Inferior parietal cortex (tissue), 1 donor: ENCODE measurements around the gene ISL2.

Experiments
- DNase-seq: peaks from one replicate; pipeline ENCODE4 v3.0.0-alpha.2; 2016; ENCODE audit errors: extremely low spot score

ISL2 gene

DNA sequence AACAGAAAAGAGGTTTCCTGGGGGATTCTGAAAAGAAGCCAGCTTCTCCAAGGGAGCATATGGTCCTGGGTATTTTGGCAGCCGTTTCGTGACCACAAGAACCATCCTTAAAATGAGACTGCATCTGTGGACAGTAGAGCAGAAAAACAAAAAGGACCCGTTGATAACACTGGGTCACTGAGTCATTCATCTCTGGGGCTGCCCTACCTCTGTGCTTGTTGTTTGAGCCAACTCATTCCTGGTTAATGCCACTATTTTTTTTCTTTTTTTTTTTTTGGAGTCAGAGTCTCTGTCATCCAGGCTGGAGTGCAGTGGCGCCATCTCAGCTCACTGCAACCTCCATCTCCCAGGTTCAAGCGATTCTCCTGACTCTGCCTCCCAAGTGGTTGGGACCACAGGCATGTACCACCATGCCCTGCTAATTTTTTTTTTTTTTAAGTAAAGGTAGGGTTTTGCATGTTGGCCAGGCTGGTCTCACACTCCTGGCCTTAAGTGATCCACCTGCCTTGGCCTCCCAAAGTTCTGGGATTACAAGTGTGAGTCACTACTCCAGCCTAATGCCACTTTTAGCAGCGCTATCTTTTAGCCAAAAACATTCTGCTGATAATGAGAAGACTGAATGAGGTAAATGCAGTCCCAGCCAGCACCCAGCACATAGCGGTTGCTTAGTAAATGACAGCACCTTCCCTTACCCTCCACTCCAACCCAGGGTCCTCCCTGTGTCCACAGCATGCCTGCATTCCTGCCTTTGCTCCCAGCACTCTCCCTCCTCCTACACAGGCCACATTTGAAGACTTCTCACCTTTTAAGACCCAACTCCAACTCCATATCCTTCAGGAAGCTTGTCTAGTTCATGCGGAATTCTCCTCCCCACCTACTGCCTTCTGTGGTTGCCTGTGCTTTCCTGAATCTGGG is 9.1 kb upstream of the ISL2 start:
- DNase-seq, result no peak

DNA sequence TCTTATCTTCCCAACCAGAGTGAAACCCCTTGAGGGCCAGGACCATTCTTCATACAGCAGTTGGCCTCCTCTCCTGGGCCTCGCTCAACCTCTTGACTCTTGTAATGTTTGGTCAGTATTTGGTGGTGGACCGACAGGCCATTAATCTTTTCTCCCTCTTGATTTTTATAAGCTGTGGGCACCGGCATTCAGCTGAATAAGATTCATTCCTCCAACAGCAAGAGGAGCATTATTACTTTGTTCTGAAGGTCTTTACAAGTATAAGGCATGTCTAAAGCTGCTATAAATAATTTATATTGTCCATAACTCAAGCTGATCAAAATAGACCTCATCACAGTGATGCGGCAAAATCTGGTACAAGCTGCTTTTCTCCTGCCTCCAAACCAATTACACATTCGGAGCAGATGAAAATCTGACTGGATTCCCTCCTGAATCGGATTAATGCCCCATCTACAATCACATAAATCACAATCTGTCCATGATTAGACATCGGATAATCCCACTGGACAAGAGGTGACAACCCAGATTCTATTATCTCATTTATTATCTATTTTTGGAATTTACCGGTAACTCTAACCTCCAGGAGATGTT is 8.4 kb upstream of the ISL2 start:
- no peak for DNase-seq

- no peak for DNase-seq
Observed at GRCh38 chr15:76328958-76329357, 7.6 kb upstream of the ISL2 start.

DNA sequence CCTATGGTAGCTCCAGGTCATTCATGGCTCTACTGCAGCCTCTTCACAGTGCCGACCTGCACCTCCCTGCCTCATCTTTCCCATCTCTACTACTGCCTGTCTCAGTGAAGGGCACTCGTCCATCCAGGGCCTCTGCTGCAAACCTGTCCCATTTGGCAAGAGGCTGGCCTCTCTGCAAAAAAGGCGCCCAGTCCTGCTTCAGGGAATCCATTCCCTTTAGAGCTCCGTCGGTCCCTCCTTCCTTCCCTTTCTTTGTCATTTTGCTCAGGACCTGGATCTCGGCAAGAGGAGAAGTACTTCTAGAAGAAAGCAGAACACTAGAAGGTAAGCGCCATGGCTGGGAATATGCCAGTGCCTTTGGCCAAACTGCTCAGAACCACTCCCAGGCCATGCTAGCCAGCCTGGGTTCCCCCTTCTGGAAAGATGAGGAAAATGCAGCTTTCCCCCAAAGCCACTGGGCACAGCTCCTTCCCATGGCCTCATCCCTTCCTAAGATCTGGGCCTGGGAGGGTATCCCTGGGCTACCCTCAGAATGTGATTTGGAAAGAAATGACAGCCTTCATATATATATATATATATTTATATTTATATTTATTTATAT is 6.4 kb upstream of the ISL2 start:
- DNase-seq, result peak; percentile 33

DNA sequence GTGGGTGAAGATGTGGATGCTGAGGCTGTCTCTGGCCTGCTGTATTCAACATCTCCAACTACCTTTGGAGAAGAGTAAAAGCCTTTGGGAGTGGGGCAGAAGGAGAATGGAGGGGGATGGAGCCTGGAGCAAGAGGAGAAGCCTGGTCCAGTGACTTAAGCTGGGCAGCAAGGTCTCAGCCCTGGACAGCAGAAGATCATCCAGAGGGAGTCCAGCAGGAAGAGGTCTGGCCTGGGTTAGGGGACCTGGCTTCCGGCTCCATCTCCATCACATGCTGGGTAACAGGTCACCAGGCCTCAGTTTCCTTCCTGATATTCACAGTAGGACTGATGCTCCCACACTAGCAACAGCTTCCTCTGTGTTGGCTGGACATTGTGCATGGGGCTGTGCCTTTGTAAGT is 3.8 kb upstream of the ISL2 start:
- DNase-seq, result no peak

- no peak for DNase-seq
Observed at GRCh38 chr15:76333309-76333708, 3.3 kb upstream of the ISL2 start.

GRCh38 chr15:76333720-76334437 is 2.7 kb upstream of the ISL2 start:
- no peak for DNase-seq

GRCh38 chr15:76334438-76335306 is 1.9 kb upstream of the ISL2 start:
- DNase-seq, result no peak

DNA sequence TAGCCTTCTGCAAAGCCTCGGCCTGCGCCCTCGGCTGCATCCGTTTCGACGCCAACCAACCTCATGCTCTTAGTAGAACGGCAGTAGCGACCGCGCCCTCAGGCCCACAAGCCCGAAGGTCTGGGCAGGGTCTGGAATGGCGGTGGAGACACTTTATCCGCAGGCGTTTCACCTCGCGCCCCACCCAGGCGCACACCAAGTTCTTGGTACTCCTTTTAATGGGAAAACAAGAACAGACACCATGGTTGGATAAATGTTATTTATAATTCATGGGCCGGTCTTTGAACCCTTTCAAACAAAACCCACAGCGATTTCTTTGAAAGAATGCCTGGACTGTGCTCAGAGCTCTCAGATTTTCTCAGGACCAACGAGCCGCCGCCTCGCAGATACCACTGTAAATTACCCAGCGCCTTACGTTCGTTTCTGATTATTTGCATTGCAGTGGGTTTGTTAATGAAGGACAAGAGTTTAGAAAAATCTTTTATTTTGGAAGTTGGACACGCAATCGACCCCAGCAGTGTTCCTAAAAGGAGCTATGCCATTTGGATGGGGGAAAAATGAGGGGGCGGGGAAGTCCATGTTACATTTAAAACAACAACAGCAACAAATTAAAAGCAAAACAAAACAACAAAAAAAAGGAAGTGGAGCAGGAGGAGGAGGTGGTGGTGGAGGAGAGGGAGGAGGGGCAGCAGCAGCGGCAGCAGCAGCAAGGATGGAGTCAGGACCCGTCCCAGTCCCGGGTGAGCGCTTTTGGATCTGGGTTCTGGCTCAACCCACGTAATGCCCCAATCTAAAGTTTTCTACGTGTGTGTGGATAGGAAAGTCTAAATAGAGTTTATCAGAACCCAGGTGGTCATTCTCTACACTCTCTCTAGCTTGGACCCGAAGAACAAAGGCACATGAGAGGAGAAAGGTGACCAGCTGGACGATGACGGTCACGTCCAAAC is 993 bp upstream of the ISL2 start:
- no peak for DNase-seq

DNA sequence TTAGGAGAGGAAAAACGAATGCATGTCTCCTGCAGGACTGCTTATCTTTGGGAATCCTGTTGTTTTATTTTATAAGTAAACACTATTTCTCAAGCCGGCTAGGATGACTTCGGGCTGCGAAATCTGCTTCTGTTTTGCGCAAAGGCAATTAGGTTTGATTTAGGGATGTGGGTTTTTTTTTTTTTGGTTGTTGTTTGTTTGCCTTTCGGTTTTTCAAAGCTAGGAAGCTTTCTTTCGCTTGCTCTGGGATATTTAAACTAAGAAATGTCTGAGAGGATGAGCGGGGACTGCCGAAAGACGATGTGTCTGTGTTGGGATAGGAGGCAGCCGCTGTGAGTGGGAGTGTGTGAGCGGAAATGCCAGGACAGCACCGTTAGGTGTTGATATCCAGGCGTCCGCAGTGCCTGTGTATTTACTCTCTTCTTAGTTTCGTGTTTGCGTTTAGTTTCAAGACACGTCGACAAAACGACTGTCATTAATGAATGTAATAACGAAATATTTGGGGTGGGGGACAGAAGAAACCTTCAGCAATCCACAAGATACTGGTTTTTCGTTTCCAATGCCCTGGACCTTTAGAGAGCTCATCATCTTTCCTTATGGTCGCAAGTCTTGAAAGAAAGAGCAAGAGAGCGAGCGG is 604 bp downstream of the ISL2 start:
- DNase-seq, result no peak

DNA sequence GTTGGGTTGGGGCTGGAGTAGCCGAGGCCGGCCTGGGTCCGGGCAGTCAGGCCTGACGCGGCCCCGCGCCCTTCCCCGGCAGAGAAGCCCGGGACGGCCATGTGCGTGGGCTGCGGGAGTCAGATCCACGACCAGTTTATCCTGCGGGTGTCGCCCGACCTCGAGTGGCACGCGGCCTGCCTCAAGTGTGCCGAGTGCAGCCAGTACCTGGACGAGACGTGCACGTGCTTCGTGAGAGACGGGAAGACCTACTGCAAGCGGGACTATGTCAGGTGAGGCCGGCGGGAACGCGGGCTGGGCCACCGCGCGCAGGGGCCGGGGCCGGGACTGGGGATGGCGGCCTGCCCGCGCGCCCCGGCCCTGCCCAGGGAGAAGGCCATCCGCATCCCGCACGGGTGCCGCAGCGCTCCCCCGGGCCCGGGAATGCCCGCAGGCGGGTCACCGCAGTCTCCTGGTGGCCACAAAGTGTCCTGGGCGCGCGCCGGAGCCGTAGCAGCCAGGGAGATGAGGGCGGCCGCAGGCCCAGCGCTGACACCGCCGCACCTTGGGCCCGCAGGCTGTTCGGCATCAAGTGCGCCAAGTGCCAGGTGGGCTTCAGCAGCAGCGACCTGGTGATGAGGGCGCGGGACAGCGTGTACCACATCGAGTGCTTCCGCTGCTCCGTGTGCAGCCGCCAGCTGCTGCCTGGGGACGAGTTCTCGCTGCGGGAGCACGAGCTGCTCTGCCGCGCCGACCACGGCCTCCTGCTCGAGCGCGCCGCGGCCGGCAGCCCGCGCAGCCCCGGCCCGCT is 1.3 kb downstream of the ISL2 start:
- no peak for DNase-seq

DNA sequence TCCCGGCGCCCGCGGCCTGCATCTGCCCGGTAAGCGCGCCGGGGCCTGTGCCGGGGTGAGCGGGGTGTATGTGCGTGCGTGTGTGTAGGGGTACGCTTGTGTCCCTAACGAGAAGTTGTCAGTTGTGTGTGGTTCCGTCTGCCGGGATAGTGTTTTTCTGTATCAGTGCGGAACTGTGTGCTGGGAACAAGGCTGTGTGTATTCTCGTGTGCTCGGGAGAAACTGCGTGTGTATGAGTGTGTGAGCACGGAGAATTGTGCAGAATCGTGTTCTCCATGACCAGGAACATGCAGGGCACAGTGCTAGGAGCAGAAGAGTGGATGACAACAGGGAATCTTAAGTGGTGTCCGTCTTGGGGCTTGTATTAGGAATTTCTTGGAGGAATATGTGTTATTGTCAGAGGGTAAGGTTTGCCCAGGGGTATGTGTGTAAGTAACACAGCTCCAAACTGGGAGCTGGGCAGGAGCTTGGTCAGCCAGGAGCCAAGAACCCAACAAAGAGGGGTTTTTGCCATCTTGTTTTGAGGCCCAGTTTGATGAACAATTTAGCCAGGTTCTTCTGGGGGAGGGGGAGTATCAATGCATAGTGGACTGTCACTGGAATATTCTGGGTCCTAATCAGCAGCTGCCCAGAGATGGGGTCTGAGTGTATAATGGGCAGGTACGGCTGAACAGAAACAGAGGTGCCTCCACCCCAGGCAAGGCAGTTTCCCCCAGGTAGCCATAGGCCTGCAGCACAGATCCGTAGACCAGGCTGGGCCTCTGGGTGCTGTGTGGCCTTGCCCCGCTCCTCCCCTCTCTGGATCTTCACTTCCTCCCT is 2.1 kb downstream of the ISL2 start:
- DNase-seq, result no peak

DNA sequence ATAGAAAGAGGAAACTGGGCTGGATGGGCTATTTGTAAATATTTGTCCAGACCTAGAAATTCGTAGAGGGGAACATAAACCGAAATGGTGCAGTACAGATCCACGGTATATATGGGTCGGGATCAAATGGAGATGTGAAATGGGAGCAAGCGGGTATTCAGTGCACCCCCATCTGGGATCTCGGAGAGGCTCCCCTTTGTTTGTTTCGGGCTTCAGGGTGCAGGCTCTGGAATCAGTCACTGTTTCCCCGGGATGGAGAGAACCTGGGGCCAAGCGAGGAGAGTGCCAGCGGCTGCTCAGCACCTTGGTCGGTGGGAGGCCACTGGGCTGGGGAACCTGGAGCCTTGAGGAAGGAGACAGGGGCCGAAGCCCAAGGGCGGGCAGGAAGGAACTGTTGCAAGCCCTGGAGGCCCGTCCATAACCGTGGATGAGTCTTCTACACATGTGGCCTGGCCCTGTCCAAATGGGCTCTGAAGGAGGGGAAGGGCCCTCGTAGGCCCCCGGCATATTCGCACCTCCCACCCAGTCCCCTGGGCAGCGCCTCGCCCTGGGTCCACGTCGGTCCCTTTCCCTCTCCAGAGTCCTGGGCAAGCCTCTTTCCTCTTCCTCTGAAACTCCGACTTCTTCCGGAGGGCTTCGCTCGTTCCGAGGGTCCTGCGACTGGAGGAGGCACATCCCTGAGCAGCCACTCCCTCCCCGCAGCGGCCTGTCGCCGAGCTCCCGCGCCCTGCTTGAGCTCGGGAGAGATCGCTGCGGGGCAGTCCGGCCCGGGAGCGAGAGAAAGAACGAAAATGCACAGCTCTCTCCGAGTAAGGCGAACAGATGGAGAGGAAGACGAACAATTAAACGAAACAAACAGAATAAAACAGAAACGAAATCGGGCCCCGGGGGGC is 3.0 kb downstream of the ISL2 start:
- no peak for DNase-seq

- DNase-seq, result no peak
Observed at GRCh38 chr15:76340198-76340802, 3.7 kb downstream of the ISL2 start.

GRCh38 chr15:76340803-76341365 is 4.3 kb downstream of the ISL2 start:
- DNase-seq, result no peak

- no peak for DNase-seq
Observed at GRCh38 chr15:76341366-76342057, 4.9 kb downstream of the ISL2 start.
